ENCODE data around the gene GREB1.

GREB1 gene

GRCh38 chr2:11505652-11506610 is 27.9 kb upstream of the GREB1 start:
- WGBS: 63% methylated on average over 11 of the region's 11 CpGs
- peaks cover 6% of the 10 kb centered on the region for H3K9me3 ChIP-seq (ENCODE audit: control insufficient read depth, low read length)

GRCh38 chr2:11506611-11506969 is 27.3 kb upstream of the GREB1 start:
- no peak overlapping the region for H3K4me3 ChIP-seq (ENCODE audit: insufficient read depth in 1 of 2, low read depth in 1 of 2, low read length in 2 of 2)
- H3K79me1 ChIP-seq (replicated peaks; ENCODE audit: low read length, poor library complexity, severe bottlenecking): no peaks in the 10 kb centered on the region
- H3K27ac ChIP-seq (ENCODE audit: low read length, poor library complexity, severe bottlenecking): no peak overlapping the region
- H2BK15ac ChIP-seq (ENCODE audit: low read depth, poor library complexity, severe bottlenecking): no peak overlapping the region
- no peak overlapping the region for H3K14ac ChIP-seq (ENCODE audit: low read length in 2 of 2)
- H3K27me3 ChIP-seq (ENCODE audit: control insufficient read depth in 1 of 2, insufficient read depth in 1 of 2, low read length in 2 of 2): peaks cover 12 to 23% of the 10 kb centered on the region in 2 experiments
- H2BK12ac ChIP-seq (ENCODE audit: low read length in 2 of 2): no peak overlapping the region
- no peak overlapping the region for H2AFZ ChIP-seq (ENCODE audit: low read depth, low read length)
- no peak overlapping the region for H3K18ac ChIP-seq (ENCODE audit: low read depth in 1 of 2, low read length in 2 of 2)
- H3K4ac ChIP-seq (ENCODE audit: low read depth in 1 of 2, low read length in 2 of 2): no peak overlapping the region
- H3K9ac ChIP-seq (ENCODE audit: low read length): no peak overlapping the region
- H2BK120ac ChIP-seq (ENCODE audit: low read depth, low read length): no peak overlapping the region
- no peak overlapping the region for H4K91ac ChIP-seq (ENCODE audit: low read length)
- H3K36me3 ChIP-seq (ENCODE audit: control insufficient read depth in 1 of 2, insufficient read depth in 2 of 2, low read depth in 1 of 2, low read length in 2 of 2): no peaks in the 10 kb centered on the region
- no peak overlapping the region for H4K8ac ChIP-seq (ENCODE audit: low read length)
- H3K4me2 ChIP-seq (ENCODE audit: low read length, poor library complexity, severe bottlenecking): no peak overlapping the region
- H2BK5ac ChIP-seq (ENCODE audit: low read depth, low read length, poor library complexity, severe bottlenecking): no peak overlapping the region
- H2AK5ac ChIP-seq (ENCODE audit: low read length, severe bottlenecking): no peak overlapping the region
- H3K23ac ChIP-seq (ENCODE audit: low read length in 2 of 2): no peak overlapping the region
- no peak for DNase-seq
- peaks cover 6% of the 10 kb centered on the region for H3K9me3 ChIP-seq (ENCODE audit: control insufficient read depth, low read length)
- H3K4me1 ChIP-seq (ENCODE audit: control insufficient read depth, insufficient read depth, low read depth, low read length): peaks cover 3% of the 10 kb centered on the region
- 50% methylated on average over 2 of the region's 3 CpGs for WGBS

More at GRCh38 chr2:11505652-11506610, 27.9 kb upstream of the GREB1 start:
- no peak overlapping the region for H3K4me3 ChIP-seq (ENCODE audit: insufficient read depth in 1 of 2, low read depth in 1 of 2, low read length in 2 of 2)
- H3K36me3 ChIP-seq (ENCODE audit: control insufficient read depth in 1 of 2, insufficient read depth in 2 of 2, low read depth in 1 of 2, low read length in 2 of 2): no peaks in the 10 kb centered on the region
- no peak overlapping the region for H2AK5ac ChIP-seq (ENCODE audit: low read length, severe bottlenecking)
- peak; percentile 37 for DNase-seq
- no peak overlapping the region for H2BK120ac ChIP-seq (ENCODE audit: low read depth, low read length)
- H3K18ac ChIP-seq (ENCODE audit: low read depth in 1 of 2, low read length in 2 of 2): no peak overlapping the region
- no peak overlapping the region for H3K4me2 ChIP-seq (ENCODE audit: low read length, poor library complexity, severe bottlenecking)
- peak overlapping the region in 1 of 2 experiments; percentile 47 for H2BK12ac ChIP-seq (ENCODE audit: low read length in 2 of 2)
- no peak overlapping the region for H2BK5ac ChIP-seq (ENCODE audit: low read depth, low read length, poor library complexity, severe bottlenecking)
- no peak overlapping the region for H4K91ac ChIP-seq (ENCODE audit: low read length)
- H3K14ac ChIP-seq (ENCODE audit: low read length in 2 of 2): no peak overlapping the region
- H3K23ac ChIP-seq (ENCODE audit: low read length in 2 of 2): no peak overlapping the region
- peak overlapping the region in 1 of 2 experiments; percentile 41 for H3K4ac ChIP-seq (ENCODE audit: low read depth in 1 of 2, low read length in 2 of 2)
- H3K4me1 ChIP-seq (ENCODE audit: control insufficient read depth, insufficient read depth, low read depth, low read length): peaks cover 3% of the 10 kb centered on the region
- no peak overlapping the region for H2AFZ ChIP-seq (ENCODE audit: low read depth, low read length)
- no peak overlapping the region for H3K9ac ChIP-seq (ENCODE audit: low read length)
- peaks cover 5 to 18% of the 10 kb centered on the region in 2 experiments for H3K27me3 ChIP-seq (ENCODE audit: control insufficient read depth in 1 of 2, insufficient read depth in 1 of 2, low read length in 2 of 2)
- no peak overlapping the region for H4K8ac ChIP-seq (ENCODE audit: low read length)
- H3K27ac ChIP-seq (ENCODE audit: low read length, poor library complexity, severe bottlenecking): no peak overlapping the region
- no peaks in the 10 kb centered on the region for H3K79me1 ChIP-seq (replicated peaks; ENCODE audit: low read length, poor library complexity, severe bottlenecking)
- H2BK15ac ChIP-seq (ENCODE audit: low read depth, poor library complexity, severe bottlenecking): no peak overlapping the region

GRCh38 chr2:11507517-11507916 is 26.3 kb upstream of the GREB1 start:
- Histone ChIP-seq H3K27me3 (ENCODE audit: control insufficient read depth in 1 of 2, insufficient read depth in 1 of 2, low read length in 2 of 2) (peaks cover 17 to 30% of the 10 kb centered on the region in 2 experiments), H2BK5ac (ENCODE audit: low read depth, low read length, poor library complexity, severe bottlenecking) (no peak overlapping the region), H3K18ac (ENCODE audit: low read depth in 1 of 2, low read length in 2 of 2) (no peak overlapping the region), H3K27ac (ENCODE audit: low read length, poor library complexity, severe bottlenecking) (no peak overlapping the region), H2AFZ (ENCODE audit: low read depth, low read length) (no peak overlapping the region), H2AK5ac (ENCODE audit: low read length, severe bottlenecking) (no peak overlapping the region), H2BK15ac (ENCODE audit: low read depth, poor library complexity, severe bottlenecking) (no peak overlapping the region), H3K14ac (ENCODE audit: low read length in 2 of 2) (no peak overlapping the region), H3K4me2 (ENCODE audit: low read length, poor library complexity, severe bottlenecking) (no peak overlapping the region), H3K9ac (ENCODE audit: low read length) (no peak overlapping the region), H3K4me3 (ENCODE audit: insufficient read depth in 1 of 2, low read depth in 1 of 2, low read length in 2 of 2) (no peak overlapping the region), H3K4ac (ENCODE audit: low read depth in 1 of 2, low read length in 2 of 2) (no peak overlapping the region), H3K36me3 (ENCODE audit: control insufficient read depth in 1 of 2, insufficient read depth in 2 of 2, low read depth in 1 of 2, low read length in 2 of 2) (no peaks in the 10 kb centered on the region), H3K4me1 (ENCODE audit: control insufficient read depth, insufficient read depth, low read depth, low read length) (peaks cover 3% of the 10 kb centered on the region), H4K91ac (ENCODE audit: low read length) (no peak overlapping the region), H3K9me3 (ENCODE audit: control insufficient read depth, low read length) (peaks cover 6% of the 10 kb centered on the region), H2BK120ac (ENCODE audit: low read depth, low read length) (no peak overlapping the region), H2BK12ac (ENCODE audit: low read length in 2 of 2) (no peak overlapping the region), H4K8ac (ENCODE audit: low read length) (peak overlapping the region; percentile 12), H3K79me1 (replicated peaks; ENCODE audit: low read length, poor library complexity, severe bottlenecking) (no peaks in the 10 kb centered on the region), H3K23ac (ENCODE audit: low read length in 2 of 2) (no peak overlapping the region)
- DNase-seq: no peak
- 90% methylated on average over 2 of the region's 2 CpGs for WGBS

- Histone ChIP-seq H3K18ac (ENCODE audit: low read depth in 1 of 2, low read length in 2 of 2) (no peak overlapping the region), H3K27me3 (ENCODE audit: control insufficient read depth in 1 of 2, insufficient read depth in 1 of 2, low read length in 2 of 2) (peaks cover 23 to 33% of the 10 kb centered on the region in 2 experiments), H3K23ac (ENCODE audit: low read length in 2 of 2) (peak overlapping the region in 1 of 2 experiments; percentile 23), H3K4me1 (ENCODE audit: control insufficient read depth, insufficient read depth, low read depth, low read length) (peaks cover 3% of the 10 kb centered on the region), H4K91ac (ENCODE audit: low read length) (peak overlapping the region; percentile 15), H3K36me3 (ENCODE audit: control insufficient read depth in 1 of 2, insufficient read depth in 2 of 2, low read depth in 1 of 2, low read length in 2 of 2) (no peaks in the 10 kb centered on the region), H3K9ac (ENCODE audit: low read length) (no peak overlapping the region), H2BK5ac (ENCODE audit: low read depth, low read length, poor library complexity, severe bottlenecking) (no peak overlapping the region), H2BK120ac (ENCODE audit: low read depth, low read length) (peak overlapping the region; percentile 77), H3K14ac (ENCODE audit: low read length in 2 of 2) (no peak overlapping the region), H2BK15ac (ENCODE audit: low read depth, poor library complexity, severe bottlenecking) (peak overlapping the region; percentile 7), H3K9me3 (ENCODE audit: control insufficient read depth, low read length) (peaks cover 3% of the 10 kb centered on the region), H3K4me3 (ENCODE audit: insufficient read depth in 1 of 2, low read depth in 1 of 2, low read length in 2 of 2) (no peak overlapping the region), H4K8ac (ENCODE audit: low read length) (no peak overlapping the region), H3K27ac (ENCODE audit: low read length, poor library complexity, severe bottlenecking) (no peak overlapping the region), H2AK5ac (ENCODE audit: low read length, severe bottlenecking) (no peak overlapping the region), H3K4me2 (ENCODE audit: low read length, poor library complexity, severe bottlenecking) (no peak overlapping the region), H2BK12ac (ENCODE audit: low read length in 2 of 2) (no peak overlapping the region), H3K4ac (ENCODE audit: low read depth in 1 of 2, low read length in 2 of 2) (no peak overlapping the region), H3K79me1 (replicated peaks; ENCODE audit: low read length, poor library complexity, severe bottlenecking) (no peaks in the 10 kb centered on the region), H2AFZ (ENCODE audit: low read depth, low read length) (no peak overlapping the region)
- DNase-seq: peak; percentile 45
- 87% methylated on average over 8 of the region's 8 CpGs for WGBS
Observed at GRCh38 chr2:11508279-11508678, 25.6 kb upstream of the GREB1 start.

Data from mesenchymal stem cell (in vitro differentiated cells and primary cell).